B cell (primary cell): ENCODE data around the gene SREBF1. TPM values are rescaled to one million over a fixed set of nuclear protein-coding genes. Genes with fewer than 3 reads are reported as not detected.

ENCODE experiments used
- ATAC-seq: fragments of 200-7000 bp; cut with Tn5 transposase; one replicate; pipeline ENCODE4 v1.10.0; 2021; ENCODE audit warnings: low read depth, mild to moderate bottlenecking, moderate number of reproducible peaks, moderate library complexity
- CTCF ChIA-PET: fragments of 350-600 bp; sonication (Branson Sonifier 250); formaldehyde crosslinking; loops from one replicate; lab custom pipeline; 2021; ENCODE audit warnings: antibody characterized with exemption, inconsistent platforms; lab: Charles Lee
- POLR2A ChIA-PET: fragments of 350-600 bp; sonication (Branson Sonifier 250); formaldehyde crosslinking; loops from one replicate; lab custom pipeline; 2021; ENCODE audit warnings: antibody characterized with exemption; lab: Charles Lee
- DNase-seq: peaks from one replicate; pipeline ENCODE4 v3.0.0; 2013
- H2AFZ ChIP-seq: 2 replicates; pipeline ENCODE4 v1.6.1; 2012; ENCODE audit warnings: mild to moderate bottlenecking, low read depth, low read length; ENCODE audit not compliant: insufficient read depth, poor library complexity, severe bottlenecking
- H3K27ac ChIP-seq, 2 donors: 1 replicate in 1 of 2; 2 replicates in 1 of 2; pipeline ENCODE4 v1.5.1; 2012 to 2013; ENCODE audit warnings: low read length in 2 of 2, mild to moderate bottlenecking in 2 of 2, moderate library complexity in 1 of 2
- H3K27me3 ChIP-seq, 4 experiments: fragments of 200-600 bp in 1 of 4; sonication (generic) in 1 of 4; replicated peaks in 1 of 4; 1 replicate in 2 of 4; 2 replicates in 2 of 4; pipeline versions ENCODE4 v1.6.1 to v1.7.0; 2013 to 2016; ENCODE audit warnings: low read length in 3 of 4, mild to moderate bottlenecking in 2 of 4, mixed read lengths in 1 of 4, moderate library complexity in 1 of 4; ENCODE audit not compliant: insufficient read depth in 4 of 4, control insufficient read depth in 3 of 4; ENCODE audit errors: control extremely low read depth in 1 of 4
- H3K36me3 ChIP-seq, 2 experiments: replicated peaks in 1 of 2; 1 replicate in 1 of 2; 2 replicates in 1 of 2; pipeline versions ENCODE4 v1.6.1 to v1.7.1; 2013; ENCODE audit warnings: low read length in 1 of 2; ENCODE audit not compliant: insufficient read depth in 2 of 2, control insufficient read depth in 1 of 2; ENCODE audit errors: control extremely low read depth in 1 of 2, extremely low read depth in 1 of 2
- H3K4me1 ChIP-seq, 2 donors: fragments of 200-600 bp in 1 of 2; sonication (generic) in 1 of 2; 1 replicate in 1 of 2; 2 replicates in 1 of 2; pipeline versions ENCODE4 v1.5.1 to v1.6.1; 2013 to 2017; ENCODE audit warnings: low read length in 2 of 2; ENCODE audit not compliant: control insufficient read depth in 2 of 2, insufficient read depth in 2 of 2
- H3K4me2 ChIP-seq: replicated peaks from 2 replicates; pipeline ENCODE3; 2012; ENCODE audit warnings: mild to moderate bottlenecking, low read depth, low read length; ENCODE audit not compliant: poor library complexity, severe bottlenecking
- H3K4me3 ChIP-seq, 5 experiments: fragments of 200-600 bp in 1 of 5; sonication (generic) in 1 of 5; 1 replicate in 3 of 5; 2 replicates in 2 of 5; pipeline versions ENCODE4 v1.5.1 to v1.7.0; 2011 to 2016; ENCODE audit warnings: low read length in 4 of 5, mild to moderate bottlenecking in 4 of 5, low read depth in 2 of 5, control low read depth in 1 of 5, moderate library complexity in 1 of 5; ENCODE audit not compliant: insufficient read depth in 1 of 5; ENCODE audit errors: control extremely low read depth in 1 of 5, extremely low read depth in 1 of 5
- H3K79me2 ChIP-seq: fragments of 200-600 bp; sonication (generic); one replicate; pipeline ENCODE4 v1.6.0; 2016; ENCODE audit warnings: low read length; ENCODE audit not compliant: control insufficient read depth, insufficient read depth
- H3K9ac ChIP-seq: fragments of 200-600 bp; sonication (generic); 2 replicates; pipeline ENCODE4 v1.6.1; 2017; ENCODE audit warnings: mild to moderate bottlenecking, low read length, moderate library complexity
- H3K9me3 ChIP-seq, 3 donors: one replicate each; pipeline versions ENCODE4 v1.6.1 to v1.7.1; 2013; ENCODE audit warnings: low read length in 2 of 3; ENCODE audit not compliant: control insufficient read depth in 2 of 3, insufficient read depth in 1 of 3; ENCODE audit errors: control extremely low read depth in 1 of 3
- H4K20me1 ChIP-seq: 2 replicates; pipeline ENCODE4 v1.6.0; 2012; ENCODE audit warnings: mild to moderate bottlenecking, low read length; ENCODE audit not compliant: insufficient read depth, control insufficient read depth, poor library complexity, severe bottlenecking
- H3K27ac Mint-ChIP-seq: one replicate; pipeline ENCODE4 v1.8.0; 2021; ENCODE audit warnings: mixed read lengths
- H3K27me3 Mint-ChIP-seq: one replicate; pipeline ENCODE4 v1.8.0; 2021; ENCODE audit warnings: mixed read lengths
- H3K4me1 Mint-ChIP-seq: one replicate; pipeline ENCODE4 v1.8.0; 2021; ENCODE audit warnings: mixed read lengths
- H3K4me3 Mint-ChIP-seq: one replicate; pipeline ENCODE4 v1.8.0; 2021; ENCODE audit warnings: mixed read lengths
- H3K9me3 Mint-ChIP-seq: one replicate; pipeline ENCODE4 v1.8.0; 2022; ENCODE audit warnings: mixed read lengths; ENCODE audit not compliant: insufficient read depth
- EZH2 ChIP-seq: IDR thresholded peaks from 2 replicates; pipeline ENCODE4 v1.6.1; 2012; ENCODE audit warnings: borderline replicate concordance, low read depth, mild to moderate bottlenecking, moderate library complexity, low read length; ENCODE audit not compliant: insufficient read depth, poor library complexity, severe bottlenecking
- WGBS: methylation state at CpG from one replicate; pipeline ENCODE4 v1.1.5; 2013; ENCODE audit warnings: missing lambda C conversion rate; ENCODE audit not compliant: insufficient coverage; 5-methylcytosine and 5-hydroxymethylcytosine counted together
- intact Hi-C: fragments of 100-400 bp; cut with micrococcal nuclease; formaldehyde crosslinking; loops from one replicate; pipeline ENCODE4 v1.10.0; 2022
- polyA plus RNA-seq: library from polyadenylated mRNA; depleted of rRNA; stranded (reverse); fragments of >200 nt; gene quantifications from 2 replicates; pipeline ENCODE4 v1.2.3, GENCODE V29; 2012
- total RNA-seq, 2 donors: library from RNA; stranded (reverse); fragments of 120-200 nt in 1 of 2; gene quantifications; 1 replicate in 1 of 2; 2 replicates in 1 of 2; pipeline versions ENCODE4 v1.2.3 to v1.2.4, GENCODE V29; 2013 to 2022
- TF ChIP-seq, protein P1 (sequence below): fragments of 200-600 bp; IDR thresholded peaks from one replicate; pipeline ENCODE4 v1.8.0; 2022; ENCODE audit warnings: antibody characterized with exemption, mild to moderate bottlenecking

The SREBF1 gene
- total and polyA plus RNA-seq, 2 donors (not counting 1 experiment from before 2014, with no cell fraction given) = 21.6 to 34.9 TPM

DNA sequence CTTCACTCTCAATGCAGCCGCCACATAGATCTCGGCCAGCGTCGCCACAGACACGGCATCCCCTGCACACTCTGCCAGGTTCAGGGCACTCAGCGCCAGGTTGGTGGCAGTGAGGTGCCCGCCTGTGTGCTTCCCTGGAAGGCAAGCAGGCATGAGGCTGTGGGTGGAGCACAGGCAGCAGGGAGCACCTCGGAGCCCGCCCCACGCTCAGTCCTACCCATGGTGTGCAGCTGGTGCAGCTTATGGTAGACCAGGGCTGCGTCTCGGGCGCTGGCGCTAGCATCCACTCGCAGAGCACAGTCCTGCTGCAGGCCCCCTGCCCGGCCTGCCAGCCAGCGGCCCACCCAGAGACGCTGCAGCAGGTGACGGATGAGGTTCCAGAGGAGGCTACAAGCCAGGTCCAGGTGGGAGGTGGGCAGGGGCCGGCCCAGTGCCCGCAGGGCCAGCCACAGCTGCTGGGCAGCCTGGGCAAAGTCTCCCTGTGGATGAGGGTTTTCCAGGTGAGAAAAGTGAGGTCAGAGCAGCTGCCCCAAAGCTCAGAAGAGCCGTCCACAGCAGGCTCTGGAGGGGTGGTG is 20.5 kb downstream of the SREBF1 start:
- ChIA-PET CTCF (interaction anchor here (1.1 to 6.4 kb wide), 2 partner anchors 43 to 122 kb away, joined by 3 to 109 read pairs; no protein-coding TSS in a partner anchor), POLR2A (no interaction called here)
- no peak overlapping the region for H3K4me3 ChIP-seq
- peaks cover 37% of the 10 kb centered on the region for H4K20me1 ChIP-seq
- H3K4me1 ChIP-seq = peaks cover 0 to 9% of the 10 kb centered on the region in 2 donors
- H3K79me2 ChIP-seq = peaks cover 17% of the 10 kb centered on the region
- Mint-ChIP-seq H3K27ac (no peak overlapping the region), H3K9me3 (no peaks in the 10 kb centered on the region), H3K4me1 (peaks cover 20% of the 10 kb centered on the region), H3K4me3 (no peak overlapping the region), H3K27me3 (no peaks in the 10 kb centered on the region)
- TF ChIP-seq, protein P1, sequence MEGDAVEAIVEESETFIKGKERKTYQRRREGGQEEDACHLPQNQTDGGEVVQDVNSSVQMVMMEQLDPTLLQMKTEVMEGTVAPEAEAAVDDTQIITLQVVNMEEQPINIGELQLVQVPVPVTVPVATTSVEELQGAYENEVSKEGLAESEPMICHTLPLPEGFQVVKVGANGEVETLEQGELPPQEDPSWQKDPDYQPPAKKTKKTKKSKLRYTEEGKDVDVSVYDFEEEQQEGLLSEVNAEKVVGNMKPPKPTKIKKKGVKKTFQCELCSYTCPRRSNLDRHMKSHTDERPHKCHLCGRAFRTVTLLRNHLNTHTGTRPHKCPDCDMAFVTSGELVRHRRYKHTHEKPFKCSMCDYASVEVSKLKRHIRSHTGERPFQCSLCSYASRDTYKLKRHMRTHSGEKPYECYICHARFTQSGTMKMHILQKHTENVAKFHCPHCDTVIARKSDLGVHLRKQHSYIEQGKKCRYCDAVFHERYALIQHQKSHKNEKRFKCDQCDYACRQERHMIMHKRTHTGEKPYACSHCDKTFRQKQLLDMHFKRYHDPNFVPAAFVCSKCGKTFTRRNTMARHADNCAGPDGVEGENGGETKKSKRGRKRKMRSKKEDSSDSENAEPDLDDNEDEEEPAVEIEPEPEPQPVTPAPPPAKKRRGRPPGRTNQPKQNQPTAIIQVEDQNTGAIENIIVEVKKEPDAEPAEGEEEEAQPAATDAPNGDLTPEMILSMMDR = no peak
- no peak for TF ChIP-seq EZH2
- H3K27me3 ChIP-seq = no peaks in the 10 kb centered on the region
- WGBS = 98% methylated on average over 22 of the region's 22 CpGs
- ATAC-seq (no peak), DNase-seq (no peak)
- H3K4me2 ChIP-seq = no peak overlapping the region
- H3K36me3 ChIP-seq = peaks cover 0 to 44% of the 10 kb centered on the region in 2 experiments
- no peaks in the 10 kb centered on the region for H3K9me3 ChIP-seq
- no peak overlapping the region for H2AFZ ChIP-seq
- no peak overlapping the region for H3K27ac ChIP-seq
- no peak overlapping the region for H3K9ac ChIP-seq
- intact Hi-C loops = no loop called here

DNA sequence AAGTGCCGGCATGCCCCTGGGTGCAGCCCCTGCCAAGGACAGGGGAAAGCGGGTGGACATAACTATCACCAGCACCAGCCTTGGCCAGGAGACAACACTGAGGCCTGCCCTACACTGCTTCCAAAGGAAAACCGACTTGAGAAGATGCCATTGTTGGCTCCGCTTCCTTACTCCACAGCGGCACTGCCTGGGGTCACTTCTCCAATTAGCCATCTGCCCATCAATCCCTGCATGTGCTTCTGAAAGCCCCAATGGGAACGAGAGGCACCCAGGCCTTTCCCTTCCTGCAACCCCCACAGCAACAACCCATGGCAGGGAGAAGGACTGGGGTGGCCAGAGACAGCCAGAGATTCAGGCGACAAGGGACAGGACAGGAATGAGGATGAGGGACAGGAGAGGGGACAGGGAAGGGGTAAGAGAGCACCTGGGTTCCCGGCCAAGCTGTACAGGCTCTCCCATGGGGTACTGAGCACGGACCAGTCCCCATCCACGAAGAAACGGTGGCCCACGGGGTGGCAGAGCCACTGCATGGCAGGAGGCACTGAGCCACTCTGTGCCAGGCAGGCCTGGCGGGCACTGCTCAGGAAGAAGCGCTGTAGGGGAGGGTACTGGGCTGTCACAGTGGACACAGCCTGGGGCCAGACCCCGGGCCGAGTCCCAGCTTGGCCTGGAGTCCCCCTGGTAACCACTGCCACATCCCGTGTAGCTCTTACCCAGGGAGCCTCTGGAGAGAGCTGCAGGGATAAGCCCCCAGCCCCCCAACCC is 21.2 kb downstream of the SREBF1 start:
- no peaks in the 10 kb centered on the region for H3K9me3 ChIP-seq
- no peak overlapping the region for H3K27ac Mint-ChIP-seq

More for the DNA sequence above, 21.2 kb downstream of the SREBF1 start:
- H3K27me3 Mint-ChIP-seq = no peaks in the 10 kb centered on the region
- no peak overlapping the region for H3K4me2 ChIP-seq
- DNase-seq (no peak), ATAC-seq (no peak)
- WGBS = 96% methylated on average over 15 of the region's 17 CpGs
- no peaks in the 10 kb centered on the region for H3K27me3 ChIP-seq
- no peak overlapping the region for H3K27ac ChIP-seq
- H3K9ac ChIP-seq = no peak overlapping the region
- intact Hi-C loops = no loop called here
- TF ChIP-seq, protein P1 = no peak
- no peak for TF ChIP-seq EZH2
- peaks cover 18% of the 10 kb centered on the region for H3K4me1 Mint-ChIP-seq
- H3K4me1 ChIP-seq = peaks cover 0 to 9% of the 10 kb centered on the region in 2 donors
- peaks cover 0 to 44% of the 10 kb centered on the region in 2 experiments for H3K36me3 ChIP-seq
- H3K4me3 Mint-ChIP-seq = no peak overlapping the region
- peaks cover 10% of the 10 kb centered on the region for H3K79me2 ChIP-seq
- POLR2A ChIA-PET = no interaction called here
- no peaks in the 10 kb centered on the region for H3K9me3 Mint-ChIP-seq
- CTCF ChIA-PET = interaction anchor here (1.1 to 6.4 kb wide), 3 partner anchors 38 to 122 kb away, joined by 3 to 109 read pairs (median 6); no protein-coding TSS in a partner anchor
- peaks cover 30% of the 10 kb centered on the region for H4K20me1 ChIP-seq
- no peak overlapping the region for H3K4me3 ChIP-seq
- H2AFZ ChIP-seq = no peak overlapping the region
